ENCODE data around the gene ATP8A2.

Gene ATP8A2

DNA sequence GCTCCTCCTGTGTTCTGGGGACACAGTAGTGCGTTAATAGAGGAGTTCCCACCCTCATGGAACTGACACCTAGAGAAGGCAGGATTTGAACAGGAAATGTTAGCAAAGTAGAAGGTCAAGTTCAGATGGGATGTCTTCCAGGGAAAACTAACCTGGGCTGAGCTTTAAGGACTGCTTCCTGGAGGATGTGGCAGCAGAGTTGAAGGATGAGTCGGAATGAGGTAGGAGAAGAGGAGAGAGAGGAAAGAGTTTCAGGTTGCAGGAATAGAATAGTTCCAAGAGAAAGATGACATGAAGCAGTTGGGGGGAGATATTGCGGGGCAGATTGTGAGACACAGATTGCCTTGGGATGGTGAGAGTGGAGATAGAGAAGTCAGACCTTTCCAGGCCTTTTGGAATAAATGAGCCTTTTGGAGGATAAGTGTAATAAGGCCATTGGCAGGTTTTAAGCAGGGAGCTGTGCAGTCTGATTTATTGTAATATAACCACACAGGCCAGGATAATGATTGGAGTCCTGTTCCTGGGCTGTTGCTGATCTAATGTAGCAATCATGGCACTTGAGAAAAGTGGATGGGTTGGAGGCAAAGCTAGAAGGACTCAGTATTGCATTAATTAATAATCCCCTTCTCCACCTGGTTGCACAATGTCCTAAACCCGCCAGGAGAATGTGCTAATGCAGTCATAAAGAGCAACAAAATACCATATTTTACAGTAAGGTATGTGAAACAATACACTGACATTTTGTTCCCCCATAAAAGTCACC lies 474.6 kb downstream of the ATP8A2 start:
- no peaks in the 10 kb centered on the region for H3K9me3 ChIP-seq (ENCODE audit: control insufficient read depth, low read length)
- H3K4ac ChIP-seq (ENCODE audit: low read depth in 1 of 2, low read length in 2 of 2) = no peak overlapping the region
- 88% methylated on average over 3 of the region's 4 CpGs for WGBS
- DNase-seq = no peak
- no peak overlapping the region for H2BK120ac ChIP-seq (ENCODE audit: low read depth, low read length)
- H2BK12ac ChIP-seq (ENCODE audit: low read length in 2 of 2) = no peak overlapping the region
- no peaks in the 10 kb centered on the region for H3K36me3 ChIP-seq (ENCODE audit: control insufficient read depth in 1 of 2, insufficient read depth in 2 of 2, low read depth in 1 of 2, low read length in 2 of 2)
- H2AK5ac ChIP-seq (ENCODE audit: low read length, severe bottlenecking) = no peak overlapping the region
- H3K27ac ChIP-seq (ENCODE audit: low read length, poor library complexity, severe bottlenecking) = no peak overlapping the region
- H3K23ac ChIP-seq (ENCODE audit: low read length in 2 of 2) = no peak overlapping the region
- H4K8ac ChIP-seq (ENCODE audit: low read length) = no peak overlapping the region
- H3K18ac ChIP-seq (ENCODE audit: low read depth in 1 of 2, low read length in 2 of 2) = no peak overlapping the region
- no peak overlapping the region for H2BK5ac ChIP-seq (ENCODE audit: low read depth, low read length, poor library complexity, severe bottlenecking)
- H3K4me2 ChIP-seq (ENCODE audit: low read length, poor library complexity, severe bottlenecking) = no peak overlapping the region
- H3K4me3 ChIP-seq (ENCODE audit: insufficient read depth in 1 of 2, low read depth in 1 of 2, low read length in 2 of 2) = no peak overlapping the region
- H3K79me1 ChIP-seq (replicated peaks; ENCODE audit: low read length, poor library complexity, severe bottlenecking) = no peaks in the 10 kb centered on the region
- H2AFZ ChIP-seq (ENCODE audit: low read depth, low read length) = no peak overlapping the region
- H2BK15ac ChIP-seq (ENCODE audit: low read depth, poor library complexity, severe bottlenecking) = no peak overlapping the region
- H3K14ac ChIP-seq (ENCODE audit: low read length in 2 of 2) = no peak overlapping the region
- no peak overlapping the region for H3K9ac ChIP-seq (ENCODE audit: low read length)
- H3K4me1 ChIP-seq (ENCODE audit: control insufficient read depth, insufficient read depth, low read depth, low read length) = peaks cover 3% of the 10 kb centered on the region
- H4K91ac ChIP-seq (ENCODE audit: low read length) = no peak overlapping the region
- peaks cover 0 to 17% of the 10 kb centered on the region in 2 experiments for H3K27me3 ChIP-seq (ENCODE audit: control insufficient read depth in 1 of 2, insufficient read depth in 1 of 2, low read length in 2 of 2)

DNA sequence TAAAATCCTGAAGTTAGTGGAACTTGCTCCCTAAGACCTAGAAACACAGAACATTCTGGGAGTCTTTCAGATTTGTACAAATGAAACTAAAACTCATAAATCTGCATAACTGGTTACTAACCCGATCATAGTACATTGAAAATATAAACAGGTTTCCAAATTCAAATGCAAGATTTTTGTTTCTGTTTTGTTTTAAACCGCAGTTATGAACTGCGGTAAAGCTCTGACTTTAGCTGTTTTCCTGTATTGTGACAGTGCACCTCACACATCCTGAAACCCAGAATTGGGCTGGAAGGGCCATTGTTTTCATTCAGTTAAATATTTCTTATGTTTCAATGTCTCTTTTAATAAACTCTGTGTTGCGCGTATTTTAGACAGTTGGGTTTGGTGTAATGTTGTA lies 475.4 kb downstream of the ATP8A2 start:
- 95% methylated on average over 5 of the region's 5 CpGs for WGBS

DNA sequence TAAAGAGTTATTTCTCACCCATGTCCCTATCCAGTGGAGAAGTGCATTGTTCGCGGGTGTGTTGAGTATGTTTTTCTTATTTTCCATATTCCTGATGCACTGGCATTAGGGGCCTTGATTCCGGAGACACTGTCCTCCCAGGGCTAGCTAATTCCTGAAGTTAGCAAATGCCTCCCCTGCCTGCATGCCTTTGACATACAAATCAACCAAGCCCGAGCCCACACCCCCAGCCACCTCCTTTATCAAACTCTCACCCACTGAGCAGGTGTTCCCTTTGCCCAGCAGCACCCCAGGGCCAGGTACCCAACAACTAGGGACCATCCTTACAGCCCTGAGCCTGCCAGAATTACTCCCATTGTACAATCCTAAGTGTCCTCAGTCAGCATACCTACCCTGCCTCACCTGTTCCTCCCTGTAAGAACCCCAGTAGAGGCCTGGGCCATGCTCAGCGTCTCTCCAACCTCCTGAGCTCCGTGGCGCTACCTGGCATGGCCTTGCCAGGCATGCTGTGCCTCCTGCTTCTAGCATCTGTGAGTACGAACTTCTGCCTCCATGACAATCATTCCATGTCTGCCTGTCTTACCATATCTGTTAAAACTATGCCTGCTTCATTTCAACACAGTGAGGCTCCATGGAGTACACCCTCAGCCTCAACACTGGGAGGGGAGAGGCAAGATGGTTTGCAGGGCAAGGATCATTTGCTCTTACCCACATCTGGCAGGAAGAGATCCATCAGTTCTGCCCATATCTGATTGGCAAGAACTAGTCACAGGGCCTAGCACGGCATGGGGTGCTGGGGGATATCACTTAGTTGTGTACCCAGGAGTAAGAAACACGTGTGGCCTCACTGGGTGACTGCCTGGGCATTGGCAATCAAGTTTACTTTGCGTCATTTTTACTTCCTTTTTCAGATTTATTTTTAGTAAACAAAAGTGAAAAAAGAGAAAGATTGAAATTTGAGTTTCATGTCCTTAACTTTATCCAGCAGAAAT lies 476.2 kb downstream of the ATP8A2 start:
- Histone ChIP-seq H3K9me3 (ENCODE audit: control insufficient read depth, low read length) (no peaks in the 10 kb centered on the region), H3K4me2 (ENCODE audit: low read length, poor library complexity, severe bottlenecking) (no peak overlapping the region), H3K4ac (ENCODE audit: low read depth in 1 of 2, low read length in 2 of 2) (no peak overlapping the region), H3K18ac (ENCODE audit: low read depth in 1 of 2, low read length in 2 of 2) (no peak overlapping the region), H3K27ac (ENCODE audit: low read length, poor library complexity, severe bottlenecking) (no peak overlapping the region), H3K9ac (ENCODE audit: low read length) (no peak overlapping the region), H2BK5ac (ENCODE audit: low read depth, low read length, poor library complexity, severe bottlenecking) (no peak overlapping the region), H2AK5ac (ENCODE audit: low read length, severe bottlenecking) (no peak overlapping the region), H2BK15ac (ENCODE audit: low read depth, poor library complexity, severe bottlenecking) (no peak overlapping the region), H3K79me1 (replicated peaks; ENCODE audit: low read length, poor library complexity, severe bottlenecking) (no peaks in the 10 kb centered on the region), H3K14ac (ENCODE audit: low read length in 2 of 2) (no peak overlapping the region), H2BK120ac (ENCODE audit: low read depth, low read length) (no peak overlapping the region), H4K91ac (ENCODE audit: low read length) (no peak overlapping the region), H3K27me3 (ENCODE audit: control insufficient read depth in 1 of 2, insufficient read depth in 1 of 2, low read length in 2 of 2) (peaks cover 0 to 15% of the 10 kb centered on the region in 2 experiments), H3K4me3 (ENCODE audit: insufficient read depth in 1 of 2, low read depth in 1 of 2, low read length in 2 of 2) (no peak overlapping the region), H2AFZ (ENCODE audit: low read depth, low read length) (no peak overlapping the region), H3K4me1 (ENCODE audit: control insufficient read depth, insufficient read depth, low read depth, low read length) (peaks cover 3% of the 10 kb centered on the region), H3K36me3 (ENCODE audit: control insufficient read depth in 1 of 2, insufficient read depth in 2 of 2, low read depth in 1 of 2, low read length in 2 of 2) (no peaks in the 10 kb centered on the region), H4K8ac (ENCODE audit: low read length) (no peak overlapping the region), H2BK12ac (ENCODE audit: low read length in 2 of 2) (no peak overlapping the region), H3K23ac (ENCODE audit: low read length in 2 of 2) (no peak overlapping the region)
- DNase-seq = no peak
- 74% methylated on average over 9 of the region's 11 CpGs for WGBS

More for the DNA sequence above, 475.4 kb downstream of the ATP8A2 start:
- Histone ChIP-seq H3K4me2 (ENCODE audit: low read length, poor library complexity, severe bottlenecking) (no peak overlapping the region), H3K79me1 (replicated peaks; ENCODE audit: low read length, poor library complexity, severe bottlenecking) (no peaks in the 10 kb centered on the region), H2BK15ac (ENCODE audit: low read depth, poor library complexity, severe bottlenecking) (no peak overlapping the region), H3K4me1 (ENCODE audit: control insufficient read depth, insufficient read depth, low read depth, low read length) (peaks cover 3% of the 10 kb centered on the region), H2AFZ (ENCODE audit: low read depth, low read length) (no peak overlapping the region), H3K9ac (ENCODE audit: low read length) (no peak overlapping the region), H3K18ac (ENCODE audit: low read depth in 1 of 2, low read length in 2 of 2) (no peak overlapping the region), H2BK12ac (ENCODE audit: low read length in 2 of 2) (no peak overlapping the region), H4K91ac (ENCODE audit: low read length) (no peak overlapping the region), H4K8ac (ENCODE audit: low read length) (no peak overlapping the region), H3K27ac (ENCODE audit: low read length, poor library complexity, severe bottlenecking) (no peak overlapping the region), H3K14ac (ENCODE audit: low read length in 2 of 2) (no peak overlapping the region), H2BK120ac (ENCODE audit: low read depth, low read length) (no peak overlapping the region), H2AK5ac (ENCODE audit: low read length, severe bottlenecking) (no peak overlapping the region), H3K9me3 (ENCODE audit: control insufficient read depth, low read length) (no peaks in the 10 kb centered on the region), H3K27me3 (ENCODE audit: control insufficient read depth in 1 of 2, insufficient read depth in 1 of 2, low read length in 2 of 2) (peaks cover 0 to 15% of the 10 kb centered on the region in 2 experiments), H3K4ac (ENCODE audit: low read depth in 1 of 2, low read length in 2 of 2) (no peak overlapping the region), H3K23ac (ENCODE audit: low read length in 2 of 2) (no peak overlapping the region), H3K36me3 (ENCODE audit: control insufficient read depth in 1 of 2, insufficient read depth in 2 of 2, low read depth in 1 of 2, low read length in 2 of 2) (no peaks in the 10 kb centered on the region), H3K4me3 (ENCODE audit: insufficient read depth in 1 of 2, low read depth in 1 of 2, low read length in 2 of 2) (no peak overlapping the region), H2BK5ac (ENCODE audit: low read depth, low read length, poor library complexity, severe bottlenecking) (no peak overlapping the region)
- DNase-seq = no peak
